ENCODE measurements around the gene LYPD6B. TPM values are rescaled to one million over a fixed set of nuclear protein-coding genes. Genes with fewer than 3 reads are reported as not detected.

The LYPD6B gene
- total and polyA plus RNA-seq, 9 donors, result 0.17 to 17.0 (median 1.2) TPM; not detected in 2

DNA sequence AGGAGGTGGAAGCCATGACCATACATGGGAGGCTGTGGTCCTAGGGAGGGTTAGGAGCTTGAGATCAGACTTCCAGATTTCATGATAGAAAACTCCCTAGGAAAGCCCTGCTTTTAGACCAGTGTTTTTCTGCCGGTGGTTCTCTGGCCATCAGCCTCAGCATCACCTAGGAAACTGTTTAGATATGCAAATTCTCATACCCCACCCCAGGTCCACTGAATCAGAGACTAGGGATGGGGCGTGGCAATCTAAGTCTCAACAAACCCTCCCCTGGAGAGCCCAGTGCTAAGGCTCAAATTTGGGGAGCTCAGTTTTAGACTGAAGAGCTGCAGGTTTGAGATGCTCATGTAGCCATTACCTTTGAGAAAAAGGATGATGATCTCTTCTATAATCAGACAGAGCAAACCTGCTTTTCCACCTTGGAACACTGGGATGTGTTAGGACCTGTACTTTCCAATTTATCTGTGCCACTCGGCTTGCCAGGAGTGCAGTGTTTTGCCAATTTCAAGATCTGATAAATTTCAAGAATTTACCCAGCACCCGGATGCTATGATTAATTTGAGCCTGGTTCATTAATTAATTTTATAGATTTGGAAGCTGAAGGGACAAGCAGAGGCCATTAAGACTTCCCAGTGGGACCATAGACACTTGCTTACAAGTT lies 31.5 kb upstream of the LYPD6B start:
- H3K4me1 ChIP-seq (ENCODE audit: insufficient read depth), result no peaks in the 10 kb centered on the region
- H3K27me3 ChIP-seq, result no peaks in the 10 kb centered on the region
- TF ChIP-seq, protein P1, sequence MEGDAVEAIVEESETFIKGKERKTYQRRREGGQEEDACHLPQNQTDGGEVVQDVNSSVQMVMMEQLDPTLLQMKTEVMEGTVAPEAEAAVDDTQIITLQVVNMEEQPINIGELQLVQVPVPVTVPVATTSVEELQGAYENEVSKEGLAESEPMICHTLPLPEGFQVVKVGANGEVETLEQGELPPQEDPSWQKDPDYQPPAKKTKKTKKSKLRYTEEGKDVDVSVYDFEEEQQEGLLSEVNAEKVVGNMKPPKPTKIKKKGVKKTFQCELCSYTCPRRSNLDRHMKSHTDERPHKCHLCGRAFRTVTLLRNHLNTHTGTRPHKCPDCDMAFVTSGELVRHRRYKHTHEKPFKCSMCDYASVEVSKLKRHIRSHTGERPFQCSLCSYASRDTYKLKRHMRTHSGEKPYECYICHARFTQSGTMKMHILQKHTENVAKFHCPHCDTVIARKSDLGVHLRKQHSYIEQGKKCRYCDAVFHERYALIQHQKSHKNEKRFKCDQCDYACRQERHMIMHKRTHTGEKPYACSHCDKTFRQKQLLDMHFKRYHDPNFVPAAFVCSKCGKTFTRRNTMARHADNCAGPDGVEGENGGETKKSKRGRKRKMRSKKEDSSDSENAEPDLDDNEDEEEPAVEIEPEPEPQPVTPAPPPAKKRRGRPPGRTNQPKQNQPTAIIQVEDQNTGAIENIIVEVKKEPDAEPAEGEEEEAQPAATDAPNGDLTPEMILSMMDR (IDR thresholded peaks at IDR 0.05), result no peak
- TF ChIP-seq POLR2A (IDR thresholded peaks at IDR 0.05) (no peak), EP300 (IDR thresholded peaks at IDR 0.05) (no peak)
- intact Hi-C loops (cut with DNase I), result no loop called here
- no peak for DNase-seq
- H3K9me3 ChIP-seq, result no peaks in the 10 kb centered on the region
- H3K4me3 ChIP-seq, result no peak overlapping the region
- WGBS, 3 donors, result 79 to 82% (median 80%) methylated on average over 4 of the region's 4 CpGs
- H3K36me3 ChIP-seq, result no peaks in the 10 kb centered on the region
- H3K27ac ChIP-seq, result no peak overlapping the region

GRCh38 chr2:149008381-149008780 lies 30.1 kb upstream of the LYPD6B start:
- Histone ChIP-seq H3K4me1 (ENCODE audit: insufficient read depth) (no peaks in the 10 kb centered on the region), H3K9me3 (no peaks in the 10 kb centered on the region), H3K36me3 (no peaks in the 10 kb centered on the region), H3K4me3 (no peak overlapping the region), H3K27ac (no peak overlapping the region), H3K27me3 (no peaks in the 10 kb centered on the region)
- WGBS, 3 donors, result 80 to 89% (median 85%) methylated on average over 7 of the region's 7 CpGs
- intact Hi-C loops (cut with DNase I), result no loop called here
- TF ChIP-seq, protein P1 (IDR thresholded peaks at IDR 0.05), result no peak
- TF ChIP-seq EP300 (IDR thresholded peaks at IDR 0.05) (no peak), POLR2A (IDR thresholded peaks at IDR 0.05) (no peak)
- no peak for DNase-seq

DNA sequence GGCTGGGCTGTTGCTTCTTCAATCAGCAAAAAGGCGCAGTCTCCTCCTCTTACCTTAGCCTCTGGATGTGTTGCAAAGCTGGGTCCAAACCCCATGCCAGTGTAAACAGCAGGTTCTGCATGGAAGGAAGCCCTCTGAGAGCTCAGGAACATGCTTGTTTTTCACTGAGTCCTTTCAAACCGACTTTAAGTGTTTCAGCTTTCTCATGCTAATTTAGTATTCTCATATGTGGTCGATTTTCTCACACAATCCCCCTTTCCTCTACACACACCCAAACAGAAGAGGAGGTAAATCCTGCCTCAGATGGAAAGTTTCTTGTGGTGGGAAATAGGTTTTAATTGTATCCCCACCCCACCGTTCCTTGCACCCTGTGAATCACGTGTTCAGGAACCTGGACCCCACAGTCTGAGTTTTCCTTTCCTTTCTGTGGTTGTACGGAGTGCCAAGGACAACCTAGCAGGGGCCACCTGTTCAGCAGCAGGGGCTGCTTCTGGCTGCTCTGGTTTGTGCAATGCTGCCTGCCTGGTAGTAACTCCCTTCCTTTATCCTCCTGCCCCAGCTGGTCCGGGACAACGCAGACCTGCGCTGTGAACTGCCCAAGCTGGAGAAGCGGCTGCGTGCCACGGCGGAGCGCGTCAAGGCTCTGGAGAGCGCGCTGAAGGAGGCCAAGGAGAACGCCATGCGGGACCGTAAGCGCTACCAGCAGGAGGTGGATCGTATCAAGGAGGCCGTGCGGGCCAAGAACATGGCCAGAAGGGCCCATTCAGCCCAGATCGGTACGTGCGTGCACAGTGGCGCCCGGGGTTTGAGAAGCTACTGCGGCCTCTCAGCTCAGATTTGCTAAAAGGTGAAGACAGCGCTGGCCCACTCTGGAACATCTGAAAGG lies 28.7 kb upstream of the LYPD6B start:
- 94 to 95% (median 94%) methylated on average over 31 of the region's 31 CpGs for WGBS, 3 donors
- H3K36me3 ChIP-seq, result no peaks in the 10 kb centered on the region
- no peak for DNase-seq
- H3K4me3 ChIP-seq, result no peak overlapping the region
- H3K9me3 ChIP-seq, result no peaks in the 10 kb centered on the region
- no peak for TF ChIP-seq EP300 (IDR thresholded peaks at IDR 0.05)
- TF ChIP-seq POLR2A (IDR thresholded peaks at IDR 0.05), result no peak
- TF ChIP-seq, protein P1 (IDR thresholded peaks at IDR 0.05), result no peak
- no peaks in the 10 kb centered on the region for H3K4me1 ChIP-seq (ENCODE audit: insufficient read depth)
- H3K27ac ChIP-seq, result no peak overlapping the region
- no peaks in the 10 kb centered on the region for H3K27me3 ChIP-seq
- intact Hi-C loops (cut with DNase I), result loop anchor here in 2 of 4 donors (10.0 kb wide), 1 partner anchor 555 kb away; no protein-coding TSS in a partner anchor

DNA sequence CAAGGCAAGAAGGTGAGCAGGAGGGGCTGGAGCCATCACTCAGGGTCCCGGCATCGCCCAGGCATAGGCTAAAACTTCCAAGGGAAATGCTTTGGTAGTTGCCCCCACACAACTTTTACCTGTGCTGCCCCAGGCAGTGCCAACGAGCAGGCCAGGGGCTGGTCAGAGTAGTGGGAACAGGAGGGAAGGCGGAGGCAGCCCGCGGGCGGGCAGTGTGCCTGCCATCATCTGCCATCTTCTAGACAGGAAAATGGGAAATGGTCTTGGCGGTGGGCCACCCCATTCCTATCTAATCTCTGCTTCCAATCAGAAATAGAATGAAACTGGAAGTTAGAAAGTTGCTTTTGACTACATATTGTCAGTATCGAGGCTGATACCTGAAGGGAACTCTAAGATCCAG lies 26.0 kb upstream of the LYPD6B start:
- Histone ChIP-seq H3K27me3 (no peaks in the 10 kb centered on the region), H3K36me3 (no peaks in the 10 kb centered on the region), H3K4me3 (no peak overlapping the region), H3K9me3 (no peaks in the 10 kb centered on the region), H3K4me1 (ENCODE audit: insufficient read depth) (no peaks in the 10 kb centered on the region), H3K27ac (no peak overlapping the region)
- no peak for DNase-seq
- intact Hi-C loops (cut with DNase I), result loop anchor here in 2 of 4 donors (10.0 kb wide), 1 partner anchor 552 kb away; no protein-coding TSS in a partner anchor
- TF ChIP-seq, protein P1 (IDR thresholded peaks at IDR 0.05), result no peak
- no peak for TF ChIP-seq EP300 (IDR thresholded peaks at IDR 0.05)
- TF ChIP-seq POLR2A (IDR thresholded peaks at IDR 0.05), result no peak
- WGBS, 3 donors, result 93 to 94% (median 93%) methylated on average over 9 of the region's 9 CpGs

Data from ovary (tissue), 9 donors.